Right lobe of liver (tissue), 6 donors: Measurements from ENCODE around the gene BAG2. TPM values are rescaled to one million over a fixed set of nuclear protein-coding genes. Genes with fewer than 3 reads are reported as not detected.

Experiments used
- ATAC-seq, 4 donors: fragments of 200-7000 bp; cut with Tn5 transposase; one replicate each; pipeline ENCODE4 v1.9.1; 2020; ENCODE audit warnings: mild to moderate bottlenecking in 4 of 4, moderate library complexity in 4 of 4
- DNase-seq, 3 donors: peaks; one replicate each; pipeline ENCODE4 v3.0.0-alpha.2; 2020
- H3K27ac ChIP-seq, 3 donors: fragments of 200-600 bp; one replicate each; pipeline ENCODE4 v1.8.0; 2022
- H3K27me3 ChIP-seq, 2 donors: fragments of 200-600 bp; one replicate each; pipeline ENCODE4 v1.8.0; 2022
- H3K36me3 ChIP-seq, 4 donors: fragments of 200-600 bp; sonication (generic) in 1 of 4; one replicate each; pipeline versions ENCODE4 v1.5.1 to v1.8.0; 2017 to 2022; ENCODE audit warnings: control low read depth in 1 of 4
- H3K4me1 ChIP-seq, 4 donors: fragments of 200-600 bp; sonication (generic) in 1 of 4; one replicate each; pipeline versions ENCODE4 v1.5.1 to v1.8.0; 2017 to 2022; ENCODE audit warnings: control low read depth in 1 of 4
- H3K4me3 ChIP-seq, 3 donors: fragments of 200-600 bp; one replicate each; pipeline ENCODE4 v1.8.0; 2022
- H3K9me3 ChIP-seq, 4 donors: fragments of 200-600 bp; sonication (generic) in 1 of 4; one replicate each; pipeline versions ENCODE4 v1.5.1 to v1.8.0; 2017 to 2022; ENCODE audit warnings: control low read depth in 1 of 4
- POLR2A ChIP-seq: fragments of 450-650 bp; IDR thresholded peaks from one replicate; pipeline ENCODE4 v1.6.1; 2017; ENCODE audit warnings: antibody characterized with exemption, mild to moderate bottlenecking
- WGBS: methylation state at CpG from one replicate; pipeline ENCODE4 v1.1.6; 2018; ENCODE audit warnings: low coverage, low lambda C conversion rate; ENCODE audit not compliant: insufficient coverage; ENCODE audit errors: missing lambda C conversion rate; 5-methylcytosine and 5-hydroxymethylcytosine counted together
- intact Hi-C, 2 donors: fragments of 100-400 bp; cut with DNase I; formaldehyde crosslinking; loops; one replicate each; pipeline versions ENCODE4 v1.11.2 to v1.14.1; 2022
- total RNA-seq, 6 experiments: library from RNA; depleted of rRNA in 2 of 6; stranded (reverse); fragments of >200 nt in 2 of 6; fragmentation: NEBNext Ultra II Directional in 3 of 6; extraction: Animal tissue kit (Norgen Biotek cat#: 25700) in 3 of 6; gene quantifications; one replicate each; pipeline versions ENCODE4 v1.1.0 to v1.2.4, GENCODE V29; 2016 to 2023
- TF ChIP-seq, protein P1 (sequence below), 4 donors: fragments of 200-600 bp in 3 of 4; fragments of 450-650 bp in 1 of 4; IDR thresholded peaks; one replicate each; pipeline versions ENCODE4 v1.5.1 to v1.8.0; 2016 to 2022; ENCODE audit warnings: antibody characterized with exemption in 4 of 4, mild to moderate bottlenecking in 2 of 4
- donor health status: DM: no; HTN: yes; CAD: no.
- donor health status: DM: no; HTN: no; CAD: no.
- donor health status: DM: no; HTN: no; CAD: no.
- donor health status: DM: no; HTN: yes; CAD: no.
- donor health status: DM: no; HTN: yes; CAD: no.

BAG2 gene
- total RNA-seq, 6 experiments from 2014 or later = 2.8 to 6.2 (median 4.3) TPM

DNA sequence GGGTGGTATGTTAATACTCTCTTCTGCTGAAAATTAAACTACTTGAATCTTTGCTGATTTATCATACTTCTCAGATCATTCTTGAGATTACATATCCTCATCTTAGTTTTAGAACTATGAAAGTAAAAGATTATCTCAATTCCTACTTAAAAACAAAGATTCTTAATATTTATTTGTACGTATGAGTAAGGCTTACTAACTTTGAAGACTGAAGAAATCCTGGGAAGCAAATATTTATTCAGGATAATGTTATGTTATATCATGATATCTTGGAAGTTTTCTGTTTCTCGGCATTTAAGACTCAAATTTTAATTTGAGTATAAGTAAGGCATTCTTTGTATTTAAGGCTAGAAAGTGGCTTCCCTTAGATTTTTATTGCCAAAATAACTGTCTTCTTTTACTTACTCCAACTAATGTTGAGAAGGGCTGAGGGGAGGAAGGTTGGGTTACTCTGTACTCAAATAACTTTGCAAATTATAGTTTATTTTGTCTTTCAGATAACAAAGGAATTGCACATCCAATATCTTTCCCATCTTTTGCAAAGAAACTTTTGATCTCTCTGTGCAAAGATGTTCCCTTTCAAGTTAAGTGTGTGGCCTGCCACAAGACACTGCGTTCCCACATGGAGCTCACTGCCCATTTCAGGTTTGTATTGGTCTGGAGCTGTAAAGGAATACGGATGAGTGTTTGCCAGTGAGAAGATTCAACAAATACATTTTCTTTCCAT lies 30.5 kb upstream of the BAG2 start:
- H3K4me3 ChIP-seq = no peak overlapping the region
- DNase-seq (no peak), ATAC-seq (no peak)

DNA sequence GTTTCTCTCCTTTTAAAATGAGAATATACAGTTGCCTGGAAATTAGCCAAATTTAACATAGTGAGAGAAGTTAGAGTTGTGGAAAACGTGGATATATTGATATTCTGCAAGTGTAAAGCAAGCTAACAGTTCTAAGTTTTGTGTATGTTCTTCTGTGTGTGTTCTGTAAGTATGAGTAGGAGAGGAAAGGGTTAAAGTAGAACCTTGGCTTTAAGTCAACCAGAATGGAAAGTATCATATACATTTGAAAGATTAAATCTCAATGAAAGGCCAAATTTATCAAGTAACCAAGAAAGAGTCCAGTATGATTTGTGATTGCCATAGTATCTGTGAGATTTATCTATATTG lies 30.0 kb upstream of the BAG2 start:
- TF ChIP-seq POLR2A = no peak
- TF ChIP-seq, protein P1, sequence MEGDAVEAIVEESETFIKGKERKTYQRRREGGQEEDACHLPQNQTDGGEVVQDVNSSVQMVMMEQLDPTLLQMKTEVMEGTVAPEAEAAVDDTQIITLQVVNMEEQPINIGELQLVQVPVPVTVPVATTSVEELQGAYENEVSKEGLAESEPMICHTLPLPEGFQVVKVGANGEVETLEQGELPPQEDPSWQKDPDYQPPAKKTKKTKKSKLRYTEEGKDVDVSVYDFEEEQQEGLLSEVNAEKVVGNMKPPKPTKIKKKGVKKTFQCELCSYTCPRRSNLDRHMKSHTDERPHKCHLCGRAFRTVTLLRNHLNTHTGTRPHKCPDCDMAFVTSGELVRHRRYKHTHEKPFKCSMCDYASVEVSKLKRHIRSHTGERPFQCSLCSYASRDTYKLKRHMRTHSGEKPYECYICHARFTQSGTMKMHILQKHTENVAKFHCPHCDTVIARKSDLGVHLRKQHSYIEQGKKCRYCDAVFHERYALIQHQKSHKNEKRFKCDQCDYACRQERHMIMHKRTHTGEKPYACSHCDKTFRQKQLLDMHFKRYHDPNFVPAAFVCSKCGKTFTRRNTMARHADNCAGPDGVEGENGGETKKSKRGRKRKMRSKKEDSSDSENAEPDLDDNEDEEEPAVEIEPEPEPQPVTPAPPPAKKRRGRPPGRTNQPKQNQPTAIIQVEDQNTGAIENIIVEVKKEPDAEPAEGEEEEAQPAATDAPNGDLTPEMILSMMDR (IDR thresholded peaks at IDR 0.05) = no peak
- ATAC-seq = no peak
- H3K36me3 ChIP-seq = peaks cover 0 to 14% (median under 1%) of the 10 kb centered on the region in 4 donors

More for the DNA sequence above, 30.5 kb upstream of the BAG2 start:
- H3K4me1 ChIP-seq = no peaks in the 10 kb centered on the region
- no peaks in the 10 kb centered on the region for H3K9me3 ChIP-seq
- intact Hi-C loops = no loop called here
- WGBS = 98% methylated on average over 4 of the region's 4 CpGs
- H3K36me3 ChIP-seq = peaks cover 0 to 10% (median 0%) of the 10 kb centered on the region in 4 donors
- no peak for TF ChIP-seq POLR2A
- TF ChIP-seq, protein P1 (IDR thresholded peaks at IDR 0.05) = no peak
- H3K27ac ChIP-seq = no peak overlapping the region
- no peaks in the 10 kb centered on the region for H3K27me3 ChIP-seq

DNA sequence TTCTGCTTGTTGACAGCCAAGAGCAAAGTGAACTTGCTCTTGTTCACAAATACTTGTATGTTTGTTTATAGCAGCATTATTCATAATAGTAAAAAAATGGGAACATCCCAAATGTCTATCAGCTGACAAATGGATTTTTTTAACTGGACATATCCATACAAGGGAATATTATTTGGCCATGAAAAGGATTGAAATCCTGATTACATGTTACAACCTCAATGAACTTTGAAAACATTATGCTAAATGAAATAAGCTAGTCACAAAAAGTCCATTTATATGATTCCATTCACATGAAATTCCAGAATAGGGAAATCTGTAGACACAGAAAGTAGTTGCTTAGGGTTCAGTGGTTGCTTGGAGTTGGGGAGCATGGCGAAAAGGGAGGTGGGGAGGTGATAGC lies 28.4 kb upstream of the BAG2 start:
- Histone ChIP-seq H3K4me1 (no peaks in the 10 kb centered on the region), H3K9me3 (no peaks in the 10 kb centered on the region), H3K36me3 (peaks cover 0 to 29% (median 7%) of the 10 kb centered on the region in 4 donors), H3K4me3 (no peak overlapping the region), H3K27me3 (no peaks in the 10 kb centered on the region), H3K27ac (no peak overlapping the region)
- no peak for ATAC-seq
- no peak for TF ChIP-seq POLR2A
- intact Hi-C loops = no loop called here
- DNase-seq = no peak
- 95% methylated on average over 1 of the region's 1 CpG for WGBS

More for the DNA sequence above, 30.0 kb upstream of the BAG2 start:
- Histone ChIP-seq H3K4me3 (no peak overlapping the region), H3K4me1 (no peaks in the 10 kb centered on the region), H3K27me3 (no peaks in the 10 kb centered on the region), H3K9me3 (no peaks in the 10 kb centered on the region), H3K27ac (no peak overlapping the region)
- intact Hi-C loops = no loop called here
- DNase-seq = no peak
- WGBS = 75% methylated on average over 1 of the region's 1 CpG

DNA sequence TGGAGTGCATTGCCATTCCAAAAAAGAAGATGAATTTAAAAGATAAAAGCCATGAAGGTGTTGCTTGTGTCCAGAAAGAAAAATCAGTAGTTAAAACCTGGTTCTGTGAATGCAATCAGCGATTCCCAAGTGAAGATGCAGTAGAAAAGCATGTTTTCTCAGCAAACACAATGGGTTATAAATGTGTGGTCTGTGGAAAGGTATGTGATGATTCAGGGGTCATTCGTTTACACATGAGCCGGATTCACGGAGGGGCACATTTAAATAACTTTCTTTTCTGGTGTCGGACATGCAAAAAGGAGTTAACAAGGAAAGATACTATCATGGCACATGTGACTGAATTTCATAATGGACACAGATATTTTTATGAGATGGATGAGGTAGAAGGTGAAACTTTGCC lies 24.7 kb upstream of the BAG2 start:
- Histone ChIP-seq H3K4me1 (no peaks in the 10 kb centered on the region), H3K9me3 (no peaks in the 10 kb centered on the region), H3K27me3 (no peaks in the 10 kb centered on the region), H3K4me3 (no peak overlapping the region), H3K27ac (no peak overlapping the region), H3K36me3 (peaks cover 0 to 39% (median 7%) of the 10 kb centered on the region in 4 donors)
- TF ChIP-seq POLR2A = no peak
- TF ChIP-seq, protein P1 (IDR thresholded peaks at IDR 0.05) = no peak
- intact Hi-C loops = no loop called here
- 82% methylated on average over 4 of the region's 5 CpGs for WGBS
- DNase-seq (no peak), ATAC-seq (no peak)

DNA sequence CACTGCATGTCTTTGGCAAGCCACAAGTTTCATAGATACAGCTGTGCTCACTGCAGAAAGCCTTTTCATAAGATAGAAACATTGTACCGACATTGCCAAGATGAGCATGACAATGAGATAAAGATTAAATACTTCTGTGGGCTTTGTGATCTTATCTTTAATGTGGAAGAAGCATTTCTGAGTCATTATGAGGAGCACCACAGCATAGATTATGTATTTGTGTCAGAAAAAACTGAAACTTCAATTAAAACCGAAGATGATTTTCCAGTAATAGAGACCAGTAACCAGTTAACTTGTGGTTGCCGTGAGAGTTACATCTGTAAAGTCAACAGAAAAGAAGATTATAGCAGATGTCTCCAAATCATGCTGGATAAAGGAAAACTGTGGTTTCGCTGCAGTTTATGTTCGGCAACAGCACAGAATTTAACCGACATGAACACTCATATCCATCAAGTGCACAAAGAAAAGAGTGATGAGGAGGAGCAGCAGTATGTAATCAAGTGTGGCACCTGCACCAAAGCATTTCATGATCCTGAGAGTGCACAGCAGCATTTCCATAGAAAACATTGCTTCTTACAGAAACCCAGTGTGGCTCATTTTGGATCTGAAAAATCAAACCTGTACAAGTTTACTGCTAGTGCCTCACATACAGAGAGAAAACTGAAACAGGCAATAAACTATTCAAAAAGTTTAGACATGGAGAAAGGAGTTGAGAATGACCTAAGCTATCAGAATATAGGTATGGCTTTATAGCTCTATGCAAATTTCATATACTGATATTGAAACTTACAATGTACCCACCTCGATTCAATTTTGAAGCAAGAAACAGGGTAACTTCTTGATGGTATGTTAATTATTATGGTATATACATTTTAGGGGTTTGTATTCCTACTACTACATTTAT lies 23.9 kb upstream of the BAG2 start:
- H3K36me3 ChIP-seq = peaks cover 0 to 44% (median 7%) of the 10 kb centered on the region in 4 donors
- H3K27ac ChIP-seq = no peak overlapping the region
- intact Hi-C loops = no loop called here
- no peaks in the 10 kb centered on the region for H3K27me3 ChIP-seq
- 89% methylated on average over 7 of the region's 7 CpGs for WGBS
- TF ChIP-seq, protein P1 (IDR thresholded peaks at IDR 0.05) = no peak
- no peaks in the 10 kb centered on the region for H3K9me3 ChIP-seq
- no peak for DNase-seq
- ATAC-seq = no peak
- no peak overlapping the region for H3K4me3 ChIP-seq
- no peaks in the 10 kb centered on the region for H3K4me1 ChIP-seq
